ENCODE results near the gene DMRTC2.
"Not testable (repeated sequence)": the region's sequence is repeated elsewhere in the genome, so short reads cannot be mapped to it uniquely, and the experiment has no call there.

Gene DMRTC2

GRCh38 chr19:41871573-41872383 lies 26.9 kb downstream of the DMRTC2 start:
- DNase-seq (ENCODE audit: low read depth in 2 of 2) = peak; percentile 55 to 62

GRCh38 chr19:41872384-41872774 lies 27.5 kb downstream of the DMRTC2 start:
- no peak for DNase-seq (ENCODE audit: low read depth in 2 of 2)

- peak in 1 of 2 donors; percentile 62 for DNase-seq (ENCODE audit: low read depth in 2 of 2)
Measured at GRCh38 chr19:41872775-41873647, 28.2 kb downstream of the DMRTC2 start.

GRCh38 chr19:41875973-41876372 lies 31.1 kb downstream of the DMRTC2 start:
- not testable (repeated sequence) for DNase-seq (ENCODE audit: low read depth in 2 of 2)

- no peak for DNase-seq (ENCODE audit: low read depth in 2 of 2)
Measured at GRCh38 chr19:41876847-41877832, 32.3 kb downstream of the DMRTC2 start, which contains the start of gene CD79A. Gene CD79A (plus strand): TSS chr19:41877279. CDS start chr19:41877305, 26 bp downstream.

- DNase-seq (ENCODE audit: low read depth in 2 of 2) = no peak
Measured at GRCh38 chr19:41877916-41878905, 33.4 kb downstream of the DMRTC2 start.

- DNase-seq (ENCODE audit: low read depth in 2 of 2) = no peak
Measured at GRCh38 chr19:41879080-41879479, 34.2 kb downstream of the DMRTC2 start.

GRCh38 chr19:41879670-41880328 lies 35.0 kb downstream of the DMRTC2 start:
- DNase-seq (ENCODE audit: low read depth in 2 of 2) = no peak

GRCh38 chr19:41880329-41880708 lies 35.5 kb downstream of the DMRTC2 start:
- DNase-seq (ENCODE audit: low read depth in 2 of 2) = no peak

GRCh38 chr19:41882568-41883462 lies 38.0 kb downstream of the DMRTC2 start, which contains the start of gene ARHGEF1:
Gene ARHGEF1 (plus strand): TSS chr19:41883184. CDS start chr19:41888083, 4,899 bp downstream.
- DNase-seq (ENCODE audit: low read depth in 2 of 2) = peak in 1 of 2 donors; percentile 50

- DNase-seq (ENCODE audit: low read depth in 2 of 2) = no peak
Measured at GRCh38 chr19:41883463-41883820, 38.6 kb downstream of the DMRTC2 start.

GRCh38 chr19:41883821-41884733 lies 39.2 kb downstream of the DMRTC2 start:
- DNase-seq (ENCODE audit: low read depth in 2 of 2) = peak; percentile 86 to 87

- DNase-seq (ENCODE audit: low read depth in 2 of 2) = peak in 1 of 2 donors; percentile 46
Measured at GRCh38 chr19:41886761-41887710, 42.2 kb downstream of the DMRTC2 start.

- DNase-seq (ENCODE audit: low read depth in 2 of 2) = peak; percentile 74 to 80
Measured at GRCh38 chr19:41887711-41888382, 43.0 kb downstream of the DMRTC2 start.

GRCh38 chr19:41888926-41889325 lies 44.1 kb downstream of the DMRTC2 start:
- DNase-seq (ENCODE audit: low read depth in 2 of 2) = no peak

GRCh38 chr19:41889896-41890295 lies 45.1 kb downstream of the DMRTC2 start:
- no peak for DNase-seq (ENCODE audit: low read depth in 2 of 2)
